Measurements from ENCODE around the gene ATE1.
"Not testable (repeated sequence)": the region's sequence is repeated elsewhere in the genome, so short reads cannot be mapped to it uniquely, and the experiment has no call there.

The ATE1 gene

DNA sequence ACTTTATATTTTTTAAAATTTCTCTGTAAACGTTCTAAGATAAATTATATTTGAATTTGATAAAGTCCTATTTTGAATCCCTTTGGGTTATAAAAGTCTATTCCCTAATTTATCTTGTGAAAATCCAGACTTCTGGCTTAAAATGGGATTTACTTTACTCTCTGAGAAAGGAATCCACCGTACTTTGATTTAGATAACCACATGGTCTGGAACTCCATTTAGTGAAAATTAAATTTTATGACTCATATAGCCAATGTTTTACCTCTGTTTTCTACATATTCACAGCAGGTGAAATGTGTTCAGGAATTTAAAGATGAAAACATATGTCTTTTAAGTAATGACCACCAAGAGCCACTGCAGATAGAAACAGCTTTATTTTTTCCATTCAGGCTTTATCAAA, 187.8 kb downstream of the ATE1 start:
- no peak for DNase-seq (ENCODE audit: low read depth in 2 of 2, low spot score in 1 of 2)

DNA sequence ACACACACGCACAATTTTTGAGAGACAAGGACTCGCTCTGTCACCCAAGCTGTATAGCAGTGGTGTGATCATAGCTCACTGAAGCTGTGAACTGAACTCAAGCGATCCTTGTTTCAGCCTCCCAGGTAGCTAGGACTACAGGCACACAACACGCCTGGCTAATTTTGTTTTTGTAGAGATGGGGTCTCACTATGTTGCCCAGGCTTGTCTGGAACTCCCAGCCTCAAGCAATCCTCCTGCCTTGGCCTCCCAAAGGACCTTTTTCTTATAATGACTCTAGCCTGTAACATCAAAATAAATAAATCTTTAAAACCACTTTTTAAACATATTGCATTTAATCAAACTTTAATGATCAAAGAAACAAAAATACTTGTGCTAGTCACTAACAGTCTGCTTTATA, 188.7 kb downstream of the ATE1 start:
- DNase-seq (ENCODE audit: low read depth in 2 of 2, low spot score in 1 of 2) = no peak

DNA sequence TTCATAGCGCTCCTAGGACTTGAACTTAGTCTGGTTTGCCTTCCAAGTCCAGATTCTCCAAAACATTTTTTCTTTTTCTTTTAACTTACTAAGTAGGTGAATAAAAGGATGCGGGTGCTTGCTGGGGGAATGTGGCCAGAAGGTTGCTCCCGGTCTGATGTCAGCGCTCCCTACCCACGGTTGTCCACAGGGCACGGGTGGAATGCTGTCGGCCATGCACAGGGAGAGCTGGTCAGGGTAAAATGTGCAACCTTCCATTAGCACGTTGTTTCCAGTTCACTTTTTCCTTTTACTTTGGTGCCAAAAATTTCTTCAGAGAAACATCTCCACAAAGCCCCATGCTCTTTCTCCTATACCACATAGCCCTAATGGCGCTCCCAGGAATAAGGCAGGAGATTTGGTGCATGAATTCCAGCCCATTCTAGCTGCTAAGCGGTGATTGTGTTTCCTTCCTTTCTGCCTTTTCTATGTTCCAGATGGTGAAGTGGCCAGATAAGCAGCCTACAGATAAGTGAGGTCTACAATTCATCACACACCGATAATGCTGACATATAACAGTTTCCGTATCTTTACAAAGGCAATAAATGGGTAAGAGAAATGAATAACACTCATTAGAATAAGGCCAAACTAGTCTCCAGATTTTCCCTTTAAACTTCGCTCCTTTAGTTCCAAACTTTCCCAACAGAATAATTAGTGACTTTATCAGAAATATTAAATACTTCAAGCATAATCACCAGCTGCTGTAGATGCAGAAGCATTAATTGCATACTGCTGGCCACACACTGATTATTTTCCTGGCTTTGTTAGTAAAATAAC, 191.3 kb downstream of the ATE1 start:
- no peak for DNase-seq (ENCODE audit: low read depth in 2 of 2, low spot score in 1 of 2)

GRCh38 chr10:121735263-121735662, 192.6 kb downstream of the ATE1 start:
- DNase-seq (ENCODE audit: low read depth in 2 of 2, low spot score in 1 of 2) = no peak

GRCh38 chr10:121734589-121735045, 193.2 kb downstream of the ATE1 start:
- DNase-seq (ENCODE audit: low read depth in 2 of 2, low spot score in 1 of 2) = no peak

DNA sequence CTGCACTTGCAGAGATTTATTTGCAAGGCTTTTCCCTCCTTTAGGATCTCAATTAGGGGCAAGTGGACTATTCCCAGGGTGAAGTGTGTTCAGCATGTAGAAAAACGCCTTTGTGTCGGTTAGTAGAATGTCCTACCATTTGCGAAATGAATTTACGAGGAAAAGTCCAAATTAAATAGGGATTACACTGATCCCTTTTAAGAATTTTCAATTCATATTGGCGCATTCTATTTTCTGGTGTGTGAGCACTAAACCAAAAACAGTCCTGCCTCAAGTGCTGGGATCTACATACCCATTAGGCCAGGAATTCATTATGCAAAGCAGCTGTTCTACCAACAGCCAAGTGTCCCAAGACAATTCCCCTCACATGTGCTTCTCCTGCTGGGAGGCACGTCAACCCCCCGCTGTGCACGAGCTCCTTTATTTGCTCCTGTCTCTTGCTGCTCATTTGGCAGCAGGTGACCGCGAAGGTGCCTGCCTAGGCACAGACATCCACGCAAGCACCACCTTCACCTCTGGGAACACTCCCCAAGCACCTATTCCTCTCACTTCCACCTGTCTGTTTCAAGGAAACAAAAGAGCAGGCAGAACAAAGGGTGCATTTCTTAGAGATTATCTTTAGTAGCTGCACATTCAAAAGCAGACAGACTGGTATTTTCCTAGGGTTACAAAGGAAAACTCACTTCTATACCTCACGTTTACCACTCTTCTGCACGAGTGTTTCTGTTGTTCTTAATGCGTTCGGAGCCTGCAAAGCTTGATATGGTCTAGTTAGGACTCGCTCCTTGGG, 195.0 kb downstream of the ATE1 start:
- DNase-seq (ENCODE audit: low read depth in 2 of 2, low spot score in 1 of 2) = no peak

DNA sequence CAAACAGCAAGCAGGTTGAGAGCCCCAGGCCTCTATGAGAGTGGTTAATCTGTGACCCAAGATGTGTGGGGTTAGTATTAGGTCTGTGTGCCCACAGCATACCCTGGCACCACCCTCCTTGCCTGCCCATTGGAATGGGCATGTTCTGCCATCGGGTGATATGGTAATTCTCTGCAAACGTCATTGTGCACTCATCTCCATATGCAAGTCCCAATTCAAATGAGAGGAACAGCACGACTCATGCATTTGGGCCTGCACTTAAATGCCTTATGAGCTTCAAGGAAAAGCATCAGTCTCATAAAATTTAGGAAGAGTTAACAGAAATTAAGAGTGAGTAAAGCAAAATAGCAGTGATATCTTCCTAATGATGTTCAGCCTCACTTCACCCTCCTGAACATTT, 195.7 kb downstream of the ATE1 start:
- DNase-seq (ENCODE audit: low read depth in 2 of 2, low spot score in 1 of 2) = no peak

GRCh38 chr10:121724282-121724681, 203.5 kb downstream of the ATE1 start:
- no peak for DNase-seq (ENCODE audit: low read depth in 2 of 2, low spot score in 1 of 2)

GRCh38 chr10:121722665-121723064, 205.2 kb downstream of the ATE1 start:
- DNase-seq (ENCODE audit: low read depth in 2 of 2, low spot score in 1 of 2) = no peak

DNA sequence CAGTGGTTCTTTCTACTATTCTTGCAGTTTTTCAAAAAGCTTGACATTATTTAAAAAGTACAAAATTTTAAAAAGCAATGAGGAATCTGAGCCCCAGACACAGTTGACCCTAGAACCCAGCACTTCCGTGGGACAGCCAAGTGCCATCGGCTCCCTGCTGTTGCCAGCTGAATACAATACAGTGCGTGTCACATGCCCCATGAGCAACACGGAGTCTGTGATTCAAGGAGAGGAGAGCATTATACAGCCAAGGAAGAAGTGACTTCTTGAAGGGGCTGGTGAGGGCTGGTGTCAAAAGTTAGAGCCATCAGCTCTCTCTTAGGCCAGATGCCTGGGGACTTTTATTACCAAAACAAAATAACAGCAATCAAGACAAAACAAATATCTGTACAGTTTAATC, 206.6 kb downstream of the ATE1 start:
- DNase-seq (ENCODE audit: low read depth in 2 of 2, low spot score in 1 of 2) = no peak

GRCh38 chr10:121715969-121716368, 211.9 kb downstream of the ATE1 start:
- DNase-seq (ENCODE audit: low read depth in 2 of 2, low spot score in 1 of 2) = no peak

GRCh38 chr10:121715076-121715475, 212.8 kb downstream of the ATE1 start:
- DNase-seq (ENCODE audit: low read depth in 2 of 2, low spot score in 1 of 2) = no peak

DNA sequence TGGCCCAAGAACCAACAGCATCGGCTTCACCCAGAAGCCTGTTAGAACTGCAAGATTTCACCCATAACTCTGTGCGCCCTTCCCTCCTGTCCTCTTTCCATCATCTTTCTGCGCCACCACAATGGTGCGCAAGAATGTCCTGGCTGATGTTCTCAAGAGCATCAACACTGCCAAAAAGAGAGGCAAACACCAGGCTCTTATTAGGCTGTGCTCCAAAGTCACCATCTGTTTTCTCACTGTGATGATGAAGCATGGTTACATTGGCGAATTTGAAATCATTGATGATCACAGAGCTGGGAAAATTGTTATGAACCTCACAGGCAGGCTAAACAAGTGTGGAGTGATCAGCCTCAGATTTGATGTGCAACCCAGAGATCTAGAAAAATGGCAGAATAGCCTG, 214.3 kb downstream of the ATE1 start:
- DNase-seq (ENCODE audit: low read depth in 2 of 2, low spot score in 1 of 2) = no peak

DNA sequence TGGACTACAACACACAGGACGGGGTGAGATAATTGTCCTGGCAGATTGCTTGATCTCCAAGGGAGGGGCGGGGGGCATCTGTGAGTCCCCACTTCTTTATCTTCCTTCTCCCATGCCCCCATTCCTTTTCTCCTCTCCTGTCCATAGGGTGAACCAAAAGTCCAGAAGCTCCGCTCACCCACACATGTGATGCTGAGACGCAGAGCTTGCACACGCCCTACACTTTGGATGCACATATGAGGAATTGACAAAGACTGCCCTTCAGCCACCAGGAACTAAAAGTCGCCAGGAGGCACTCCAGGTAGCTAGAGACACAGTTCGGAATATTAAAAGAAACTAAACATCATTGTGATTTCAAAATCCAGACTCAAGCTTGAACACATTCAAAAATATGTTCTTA, 216.9 kb downstream of the ATE1 start:
- DNase-seq (ENCODE audit: low read depth in 2 of 2, low spot score in 1 of 2) = no peak

DNA sequence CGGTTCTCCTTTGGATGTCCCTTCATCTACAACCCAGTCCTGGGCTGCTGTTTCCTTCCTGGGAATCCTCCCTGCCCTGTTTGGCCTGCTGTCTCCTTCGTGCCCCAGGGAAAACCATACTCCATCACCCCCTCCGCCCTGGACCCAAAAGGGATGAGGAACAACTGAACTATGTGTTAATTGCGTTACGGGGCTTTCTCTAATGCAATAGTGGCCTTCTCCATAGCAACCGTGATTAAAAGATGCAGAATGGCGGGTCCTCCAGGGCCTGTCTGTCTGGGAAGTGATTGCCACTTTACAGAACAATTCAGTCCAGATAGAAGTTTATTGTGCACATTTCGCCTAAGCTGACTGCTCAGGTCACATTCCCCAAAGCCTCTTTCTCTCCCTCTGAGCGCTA, 217.6 kb downstream of the ATE1 start:
- DNase-seq (ENCODE audit: low read depth in 2 of 2, low spot score in 1 of 2) = no peak

GRCh38 chr10:121709675-121710073, 218.2 kb downstream of the ATE1 start:
- no peak for DNase-seq (ENCODE audit: low read depth in 2 of 2, low spot score in 1 of 2)

GRCh38 chr10:121708728-121709674, 218.8 kb downstream of the ATE1 start:
- DNase-seq (ENCODE audit: low read depth in 2 of 2, low spot score in 1 of 2) = no peak

- DNase-seq (ENCODE audit: low read depth in 2 of 2, low spot score in 1 of 2) = no peak
These were observed 225.2 kb downstream of the ATE1 start for GRCh38 chr10:121702351-121703320.

DNA sequence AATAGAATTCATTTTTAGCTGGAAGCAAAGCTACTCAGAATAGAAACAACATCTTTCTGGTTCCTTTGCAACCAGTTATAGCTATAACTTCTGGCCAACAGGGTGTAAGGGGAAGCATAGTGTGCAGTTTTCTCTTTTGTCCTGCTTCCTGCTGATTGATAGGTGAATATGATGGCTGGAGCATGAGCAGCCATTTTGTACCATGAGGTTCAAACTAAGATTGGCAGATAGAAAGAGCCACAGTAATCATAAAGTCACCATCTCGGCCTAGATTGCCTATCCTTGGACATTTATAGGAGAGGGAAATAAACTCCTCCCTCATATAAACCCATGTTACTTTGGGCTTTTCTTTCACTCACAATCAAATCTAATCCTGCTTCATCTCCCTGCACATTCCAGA, 227.4 kb downstream of the ATE1 start:
- no peak for DNase-seq (ENCODE audit: low read depth in 2 of 2, low spot score in 1 of 2)

DNA sequence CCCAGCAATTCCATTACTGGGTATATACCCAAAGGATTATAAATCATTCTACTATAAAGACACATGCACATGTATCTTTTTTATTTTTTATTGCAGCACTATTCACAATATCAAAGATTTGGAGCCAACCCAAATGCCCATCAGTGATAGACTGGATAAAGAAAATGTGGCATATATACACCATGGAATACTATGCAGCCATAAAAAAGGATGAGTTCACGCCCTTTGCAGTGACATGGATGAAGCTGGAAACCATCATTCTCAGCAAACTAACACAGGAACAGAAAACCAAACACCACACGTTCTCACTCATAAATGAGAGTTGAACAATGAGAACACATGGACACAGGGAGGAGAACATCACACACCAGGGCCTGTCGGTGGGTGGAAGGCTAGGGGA, 228.1 kb downstream of the ATE1 start:
- DNase-seq (ENCODE audit: low read depth in 2 of 2, low spot score in 1 of 2) = not testable (repeated sequence)
